Right lobe of liver (tissue), 4 donors: Measurements from ENCODE around the gene TTC28.

Experiments
- CTCF ChIP-seq, 4 donors: fragments of 200-600 bp in 3 of 4; fragments of 450-650 bp in 1 of 4; IDR thresholded peaks; one replicate each; pipeline versions ENCODE4 v1.5.1 to v1.8.0; 2016 to 2022; ENCODE audit warnings: antibody characterized with exemption in 4 of 4, mild to moderate bottlenecking in 2 of 4
- POLR2A ChIP-seq: fragments of 450-650 bp; IDR thresholded peaks from one replicate; pipeline ENCODE4 v1.6.1; 2017; ENCODE audit warnings: antibody characterized with exemption, mild to moderate bottlenecking
- donor health status: DM: no; HTN: no; CAD: no.
- donor health status: DM: no; HTN: no; CAD: no.
- donor health status: DM: no; HTN: yes; CAD: no.

- TF ChIP-seq CTCF (IDR thresholded peaks at IDR 0.05) = no peak
- TF ChIP-seq POLR2A = no peak
Measured at GRCh38 chr22:28593299-28593698, 86.3 kb downstream of the TTC28 start.
